ENCODE results near the gene ZNF280C. TPM values are rescaled to one million over a fixed set of nuclear protein-coding genes. Genes with fewer than 3 reads are reported as not detected.

ZNF280C gene
- polyA plus RNA-seq, 3 donors = 6.1 to 6.9 (median 6.6) TPM

Other genes with a start within 250 kb of the ZNF280C start
- gene ELF4, start 158.4 kb downstream of the ZNF280C start, polyA plus RNA-seq (ENCODE audit: insufficient read length in 3 of 3) = 10 to 100 TPM; 11.1 to 12.2 (median 11.8) TPM
- gene AIFM1, start 103.1 kb downstream of the ZNF280C start, polyA plus RNA-seq (ENCODE audit: insufficient read length in 3 of 3) = 100 to 1,000 TPM in 2 of 3 donors, 10 to 100 TPM in 1; 97.6 to 104 (median 102) TPM
- gene RAB33A, start 96.9 kb downstream of the ZNF280C start, polyA plus RNA-seq (ENCODE audit: insufficient read length in 3 of 3) = under 1 TPM; 0.50 to 0.65 (median 0.54) TPM
- 10 to 100 TPM; 21.4 to 25.0 (median 24.3) TPM for gene SLC25A14, start 71.0 kb upstream of the ZNF280C start, polyA plus RNA-seq (ENCODE audit: insufficient read length in 3 of 3)
- not detected for gene GPR119, start 116.8 kb upstream of the ZNF280C start, polyA plus RNA-seq (ENCODE audit: insufficient read length in 3 of 3)
- 10 to 100 TPM; 31.5 to 33.7 (median 33.4) TPM for gene RBMX2, start 133.1 kb upstream of the ZNF280C start, polyA plus RNA-seq (ENCODE audit: insufficient read length in 3 of 3)

All from right renal cortex interstitium (tissue), 3 donors.